Esophagus squamous epithelium (tissue), 5 donors: ENCODE measurements around the gene CHN2. TPM values are rescaled to one million over a fixed set of nuclear protein-coding genes. Genes with fewer than 3 reads are reported as not detected.

Experiments
- DNase-seq: peaks from one replicate; lab custom pipeline; 2025; lab: John Stamatoyannopoulos, UW
- H3K27ac ChIP-seq, 4 donors: fragments of 200-600 bp; sonication (generic); one replicate each; pipeline ENCODE4 v1.5.1; 2016 to 2019; ENCODE audit warnings: mild to moderate bottlenecking in 1 of 4
- H3K27me3 ChIP-seq, 4 donors: fragments of 200-600 bp; sonication (generic); 1 replicate in 3 of 4; 2 replicates in 1 of 4; pipeline versions ENCODE4 v1.5.1 to v1.6.0; 2017 to 2021; ENCODE audit warnings: antibody characterized with exemption in 1 of 4
- H3K36me3 ChIP-seq, 3 donors: fragments of 200-600 bp; sonication (generic); one replicate each; pipeline ENCODE4 v1.5.1; 2016 to 2019
- H3K4me1 ChIP-seq, 3 donors: fragments of 200-600 bp; sonication (generic); one replicate each; pipeline ENCODE4 v1.5.1; 2017 to 2019
- H3K4me3 ChIP-seq, 4 donors: fragments of 200-600 bp; sonication (generic); 1 replicate in 3 of 4; 2 replicates in 1 of 4; pipeline ENCODE4 v1.5.1; 2016 to 2019; ENCODE audit warnings: mild to moderate bottlenecking in 2 of 4, moderate library complexity in 1 of 4
- H3K9me3 ChIP-seq, 3 donors: fragments of 200-600 bp; sonication (generic); one replicate each; pipeline ENCODE4 v1.5.1; 2016 to 2019
- CTCF ChIP-seq, 6 experiments: fragments of 450-650 bp in 4 of 6; fragments of 200-600 bp in 2 of 6; sonication (generic) in 2 of 6; IDR thresholded peaks; one replicate each; pipeline ENCODE4 v1.5.1; 2016 to 2019; ENCODE audit warnings: antibody characterized with exemption in 6 of 6, mild to moderate bottlenecking in 4 of 6, moderate library complexity in 4 of 6
- POLR2A ChIP-seq, 4 donors: fragments of 450-650 bp; IDR thresholded peaks; one replicate each; pipeline ENCODE4 v1.6.1; 2017; ENCODE audit warnings: antibody characterized with exemption in 4 of 4, mild to moderate bottlenecking in 4 of 4, moderate library complexity in 3 of 4
- WGBS, 2 donors: methylation state at CpG; one replicate each; pipeline ENCODE4 v1.1.5; 2018; 5-methylcytosine and 5-hydroxymethylcytosine counted together
- intact Hi-C: fragments of 100-400 bp; cut with DNase I; formaldehyde crosslinking; loops from one replicate; pipeline ENCODE4 v1.15.0; 2022
- total RNA-seq, 4 donors: library from RNA; depleted of rRNA; stranded (reverse); fragments of >200 nt; gene quantifications; one replicate each; pipeline ENCODE4 v1.1.0, GENCODE V29; 2016
- donor health status: DM: yes; HTN: yes; CAD: no.

Gene CHN2
- total RNA-seq, 4 donors from 2014 or later, result 0.08 to 8.6 (median 1.7) TPM

GRCh38 chr7:29426587-29426986 is 232.0 kb downstream of the CHN2 start:
- WGBS, 2 donors, result 97% methylated on average over 5 of the region's 5 CpGs
- intact Hi-C loops, result no loop called here
- Histone ChIP-seq H3K36me3 (no peaks in the 10 kb centered on the region), H3K9me3 (no peaks in the 10 kb centered on the region), H3K27ac (no peak overlapping the region), H3K27me3 (no peaks in the 10 kb centered on the region), H3K4me1 (no peaks in the 10 kb centered on the region), H3K4me3 (no peak overlapping the region)
- TF ChIP-seq POLR2A (IDR thresholded peaks at IDR 0.05) (no peak), CTCF (IDR thresholded peaks at IDR 0.05) (no peak)
- DNase-seq, result no peak

- H3K4me3 ChIP-seq, result no peak overlapping the region
- H3K36me3 ChIP-seq, result no peaks in the 10 kb centered on the region
- TF ChIP-seq CTCF (IDR thresholded peaks at IDR 0.05) (no peak), POLR2A (IDR thresholded peaks at IDR 0.05) (no peak)
- no peak for DNase-seq
- intact Hi-C loops, result no loop called here
- no peaks in the 10 kb centered on the region for H3K9me3 ChIP-seq
- 84 to 88% methylated on average over 1 of the region's 1 CpG for WGBS, 2 donors
- no peaks in the 10 kb centered on the region for H3K27me3 ChIP-seq
- H3K27ac ChIP-seq, result no peak overlapping the region
- no peaks in the 10 kb centered on the region for H3K4me1 ChIP-seq
These were observed 234.8 kb downstream of the CHN2 start for GRCh38 chr7:29429401-29429800.

GRCh38 chr7:29430279-29430949 is 235.8 kb downstream of the CHN2 start:
- TF ChIP-seq CTCF (IDR thresholded peaks at IDR 0.05), result no peak
- no peak for TF ChIP-seq POLR2A (IDR thresholded peaks at IDR 0.05)
- H3K4me1 ChIP-seq, result no peaks in the 10 kb centered on the region
- no peak overlapping the region for H3K4me3 ChIP-seq
- WGBS, 2 donors, result 84% methylated on average over 8 of the region's 8 CpGs
- DNase-seq, result no peak
- H3K27ac ChIP-seq, result no peak overlapping the region
- no peaks in the 10 kb centered on the region for H3K36me3 ChIP-seq
- intact Hi-C loops, result no loop called here
- no peaks in the 10 kb centered on the region for H3K9me3 ChIP-seq
- no peaks in the 10 kb centered on the region for H3K27me3 ChIP-seq

GRCh38 chr7:29431686-29432085 is 237.1 kb downstream of the CHN2 start:
- Histone ChIP-seq H3K4me3 (no peak overlapping the region), H3K27ac (no peak overlapping the region), H3K4me1 (no peaks in the 10 kb centered on the region), H3K36me3 (no peaks in the 10 kb centered on the region), H3K27me3 (no peaks in the 10 kb centered on the region), H3K9me3 (no peaks in the 10 kb centered on the region)
- intact Hi-C loops, result no loop called here
- no peak for DNase-seq
- TF ChIP-seq POLR2A (IDR thresholded peaks at IDR 0.05) (no peak), CTCF (IDR thresholded peaks at IDR 0.05) (no peak)
- WGBS, 2 donors, result 82 to 94% methylated on average over 3 of the region's 3 CpGs

- Histone ChIP-seq H3K36me3 (no peaks in the 10 kb centered on the region), H3K4me3 (no peak overlapping the region), H3K4me1 (no peaks in the 10 kb centered on the region), H3K27ac (no peak overlapping the region), H3K27me3 (no peaks in the 10 kb centered on the region), H3K9me3 (no peaks in the 10 kb centered on the region)
- intact Hi-C loops, result no loop called here
- 76 to 77% methylated on average over 7 of the region's 7 CpGs for WGBS, 2 donors
- DNase-seq, result no peak
- TF ChIP-seq CTCF (IDR thresholded peaks at IDR 0.05) (no peak), POLR2A (IDR thresholded peaks at IDR 0.05) (no peak)
These were observed 238.1 kb downstream of the CHN2 start for GRCh38 chr7:29432721-29433120.
